Measurements from ENCODE around the gene CCDC142. TPM values are rescaled to one million over a fixed set of nuclear protein-coding genes. Genes with fewer than 3 reads are reported as not detected.
"Not testable (repeated sequence)": the region's sequence is repeated elsewhere in the genome, so short reads cannot be mapped to it uniquely, and the experiment has no call there.

Gene CCDC142
- total RNA-seq, 1 donor from 2014 or later, result 39.9 TPM

GRCh38 chr2:74464406-74464805 lies 18.4 kb downstream of the CCDC142 start:
- no peak for TF ChIP-seq CTCF (IDR thresholded peaks at IDR 0.05; ENCODE audit: unreplicated experiment)
- Mint-ChIP-seq H3K4me3 (ENCODE audit: low read depth) (peak overlapping the region; percentile 98), H3K36me3 (ENCODE audit: insufficient read depth) (peaks cover 1% of the 10 kb centered on the region), H3K27ac (peak overlapping the region; percentile 33), H3K9me3 (ENCODE audit: low read depth) (no peaks in the 10 kb centered on the region), H3K27me3 (no peaks in the 10 kb centered on the region), H3K4me1 (ENCODE audit: low read depth) (peaks cover 15% of the 10 kb centered on the region)
- no peak for DNase-seq (ENCODE audit: low spot score, unreplicated experiment)

GRCh38 chr2:74462786-74463105 lies 20.1 kb downstream of the CCDC142 start:
- DNase-seq (ENCODE audit: low spot score, unreplicated experiment), result no peak
- Mint-ChIP-seq H3K4me3 (ENCODE audit: low read depth) (peak overlapping the region; percentile 37), H3K9me3 (ENCODE audit: low read depth) (no peaks in the 10 kb centered on the region), H3K36me3 (ENCODE audit: insufficient read depth) (peaks cover 1% of the 10 kb centered on the region), H3K27ac (peak overlapping the region; percentile 69), H3K4me1 (ENCODE audit: low read depth) (peaks cover 19% of the 10 kb centered on the region), H3K27me3 (no peaks in the 10 kb centered on the region)
- no peak for TF ChIP-seq CTCF (IDR thresholded peaks at IDR 0.05; ENCODE audit: unreplicated experiment)

GRCh38 chr2:74462054-74462785 lies 20.6 kb downstream of the CCDC142 start:
- peaks cover 1% of the 10 kb centered on the region for H3K36me3 Mint-ChIP-seq (ENCODE audit: insufficient read depth)
- no peak overlapping the region for H3K4me3 Mint-ChIP-seq (ENCODE audit: low read depth)
- H3K4me1 Mint-ChIP-seq (ENCODE audit: low read depth), result peaks cover 20% of the 10 kb centered on the region
- no peak for TF ChIP-seq CTCF (IDR thresholded peaks at IDR 0.05; ENCODE audit: unreplicated experiment)
- H3K27ac Mint-ChIP-seq, result no peak overlapping the region
- no peak for DNase-seq (ENCODE audit: low spot score, unreplicated experiment)
- no peaks in the 10 kb centered on the region for H3K9me3 Mint-ChIP-seq (ENCODE audit: low read depth)
- no peaks in the 10 kb centered on the region for H3K27me3 Mint-ChIP-seq

- Mint-ChIP-seq H3K4me1 (ENCODE audit: low read depth) (peaks cover 28% of the 10 kb centered on the region), H3K36me3 (ENCODE audit: insufficient read depth) (peaks cover 1% of the 10 kb centered on the region), H3K27ac (peak overlapping the region; percentile 10), H3K9me3 (ENCODE audit: low read depth) (no peaks in the 10 kb centered on the region), H3K4me3 (ENCODE audit: low read depth) (peak overlapping the region; percentile 41), H3K27me3 (no peaks in the 10 kb centered on the region)
- no peak for DNase-seq (ENCODE audit: low spot score, unreplicated experiment)
- TF ChIP-seq CTCF (IDR thresholded peaks at IDR 0.05; ENCODE audit: unreplicated experiment), result peak; percentile 41
Observed at GRCh38 chr2:74461187-74462053, 21.4 kb downstream of the CCDC142 start.

GRCh38 chr2:74460187-74460586 lies 22.6 kb downstream of the CCDC142 start:
- not testable (repeated sequence) for H3K36me3 Mint-ChIP-seq (ENCODE audit: insufficient read depth); H3K9me3 Mint-ChIP-seq (ENCODE audit: low read depth); H3K27me3 Mint-ChIP-seq; DNase-seq (ENCODE audit: low spot score, unreplicated experiment)
- Mint-ChIP-seq H3K27ac (peak overlapping the region; percentile 64), H3K4me3 (ENCODE audit: low read depth) (peak overlapping the region; percentile 89), H3K4me1 (ENCODE audit: low read depth) (peaks cover 35% of the 10 kb centered on the region)

- not testable (repeated sequence) for DNase-seq (ENCODE audit: low spot score, unreplicated experiment); H3K27me3 Mint-ChIP-seq; H3K36me3 Mint-ChIP-seq (ENCODE audit: insufficient read depth); H3K9me3 Mint-ChIP-seq (ENCODE audit: low read depth)
- Mint-ChIP-seq H3K27ac (peak overlapping the region; percentile 64), H3K4me3 (ENCODE audit: low read depth) (peak overlapping the region; percentile 89), H3K4me1 (ENCODE audit: low read depth) (peaks cover 39% of the 10 kb centered on the region)
Observed at GRCh38 chr2:74459503-74460118, 23.2 kb downstream of the CCDC142 start.
